Ovary (tissue), 3 donors: ENCODE measurements around the gene PPFIA2.

Source experiments
- CTCF ChIP-seq, 3 donors: fragments of 450-650 bp in 2 of 3; fragments of 200-600 bp in 1 of 3; IDR thresholded peaks; one replicate each; pipeline versions ENCODE4 v1.5.1 to v1.8.0; 2016 to 2022; ENCODE audit warnings: antibody characterized with exemption in 3 of 3, mild to moderate bottlenecking in 1 of 3
- POLR2A ChIP-seq: fragments of 450-650 bp; IDR thresholded peaks from one replicate; pipeline ENCODE4 v1.6.1; 2017; ENCODE audit warnings: antibody characterized with exemption, mild to moderate bottlenecking, moderate library complexity
- donor health status: DM: no; HTN: no; CAD: no.

GRCh38 chr12:81333812-81334211 lies 425.3 kb downstream of the PPFIA2 start:
- TF ChIP-seq CTCF (IDR thresholded peaks at IDR 0.05) = no peak
- no peak for TF ChIP-seq POLR2A
